Measurements from ENCODE around the gene ARL14.
"Not testable (repeated sequence)": the region's sequence is repeated elsewhere in the genome, so short reads cannot be mapped to it uniquely, and the experiment has no call there.

Gene ARL14

GRCh38 chr3:160678292-160678842, 1.4 kb downstream of the ARL14 start:
- DNase-seq, result no peak

- DNase-seq, result no peak
Observed at GRCh38 chr3:160684368-160684740, 7.4 kb downstream of the ARL14 start.

GRCh38 chr3:160685144-160685766, 8.3 kb downstream of the ARL14 start:
- DNase-seq, result no peak

GRCh38 chr3:160686955-160687535, 10.1 kb downstream of the ARL14 start:
- no peak for DNase-seq

GRCh38 chr3:160691151-160691550, 14.2 kb downstream of the ARL14 start:
- DNase-seq, result no peak

GRCh38 chr3:160691962-160692361, 15.0 kb downstream of the ARL14 start:
- no peak for DNase-seq

- no peak for DNase-seq
Observed at GRCh38 chr3:160693191-160693590, 16.2 kb downstream of the ARL14 start.

- no peak for DNase-seq
Observed at GRCh38 chr3:160694345-160694744, 17.4 kb downstream of the ARL14 start.

GRCh38 chr3:160695003-160695402, 18.0 kb downstream of the ARL14 start:
- no peak for DNase-seq

GRCh38 chr3:160695915-160696327, 19.0 kb downstream of the ARL14 start:
- DNase-seq, result no peak

- DNase-seq, result no peak
Observed at GRCh38 chr3:160697637-160698380, 20.8 kb downstream of the ARL14 start.

- no peak for DNase-seq
Observed at GRCh38 chr3:160698599-160699195, 21.7 kb downstream of the ARL14 start.

GRCh38 chr3:160701490-160701889, 24.5 kb downstream of the ARL14 start:
- DNase-seq, result no peak

GRCh38 chr3:160702290-160702689, 25.3 kb downstream of the ARL14 start:
- DNase-seq, result no peak

GRCh38 chr3:160703974-160704373, 27.0 kb downstream of the ARL14 start:
- no peak for DNase-seq

GRCh38 chr3:160707187-160707794, 30.3 kb downstream of the ARL14 start:
- DNase-seq, result peak; percentile 1

- DNase-seq, result no peak
Observed at GRCh38 chr3:160709477-160710182, 32.7 kb downstream of the ARL14 start.

GRCh38 chr3:160713144-160713543, 36.2 kb downstream of the ARL14 start:
- DNase-seq, result not testable (repeated sequence)

GRCh38 chr3:160719710-160720109, 42.8 kb downstream of the ARL14 start:
- no peak for DNase-seq

- no peak for DNase-seq
Observed at GRCh38 chr3:160720123-160720746, 43.3 kb downstream of the ARL14 start.

GRCh38 chr3:160722331-160722730, 45.4 kb downstream of the ARL14 start:
- DNase-seq, result no peak

GRCh38 chr3:160725338-160725737, 48.4 kb downstream of the ARL14 start:
- DNase-seq, result no peak
